Measurements from ENCODE around the gene ARHGAP20. TPM values are rescaled to one million over a fixed set of nuclear protein-coding genes. Genes with fewer than 3 reads are reported as not detected.
A peak's percentile ranks its signal among the peaks of the same experiment; 100 is the strongest.

Gene ARHGAP20, protein sequence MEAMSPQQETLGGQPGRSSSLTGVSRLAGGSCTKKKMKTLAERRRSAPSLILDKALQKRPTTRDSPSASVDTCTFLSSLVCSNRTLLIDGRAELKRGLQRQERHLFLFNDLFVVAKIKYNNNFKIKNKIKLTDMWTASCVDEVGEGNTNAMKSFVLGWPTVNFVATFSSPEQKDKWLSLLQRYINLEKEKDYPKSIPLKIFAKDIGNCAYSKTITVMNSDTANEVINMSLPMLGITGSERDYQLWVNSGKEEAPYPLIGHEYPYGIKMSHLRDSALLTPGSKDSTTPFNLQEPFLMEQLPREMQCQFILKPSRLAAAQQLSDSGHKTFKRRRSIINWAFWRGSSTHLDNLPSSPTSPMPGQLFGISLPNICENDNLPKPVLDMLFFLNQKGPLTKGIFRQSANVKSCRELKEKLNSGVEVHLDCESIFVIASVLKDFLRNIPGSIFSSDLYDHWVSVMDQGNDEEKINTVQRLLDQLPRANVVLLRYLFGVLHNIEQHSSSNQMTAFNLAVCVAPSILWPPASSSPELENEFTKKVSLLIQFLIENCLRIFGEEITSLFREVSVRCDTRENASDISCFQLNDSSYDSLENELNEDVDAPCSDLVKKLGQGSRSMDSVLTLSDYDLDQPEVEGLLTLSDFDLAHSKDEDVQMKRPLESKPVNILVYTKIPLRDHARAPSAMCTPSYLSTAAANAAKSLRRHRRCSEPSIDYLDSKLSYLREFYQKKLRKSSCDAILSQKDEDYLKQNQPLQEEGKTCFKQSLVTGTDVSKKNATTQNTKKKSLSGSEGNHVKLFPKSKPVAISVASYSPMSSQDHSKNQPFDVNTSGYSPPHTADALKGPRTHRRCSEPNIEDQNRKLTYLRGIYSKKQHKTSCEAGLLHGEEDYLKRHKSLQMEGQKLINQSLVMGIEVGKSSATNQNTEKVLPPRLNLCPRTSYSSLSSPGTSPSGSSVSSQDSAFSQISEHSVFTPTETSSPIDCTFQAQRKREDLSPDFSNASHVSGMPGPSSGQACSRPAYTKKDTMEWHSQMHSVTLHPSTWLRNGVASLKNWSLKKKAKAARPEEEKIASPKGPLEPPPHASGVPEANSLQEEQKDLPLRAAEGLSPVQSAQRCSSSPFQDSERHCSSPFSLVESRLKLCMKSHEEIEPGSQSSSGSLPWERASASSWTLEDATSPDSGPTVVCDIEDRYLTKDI
- total RNA-seq = 10 to 100 TPM in 1 of 5 donors, 1 to 10 TPM in 3, not detected in 1; 4.2 to 33.9 (median 6.4) TPM
- 1 to 10 TPM in 2 of 3 donors, under 1 TPM in 1; 0.80 to 1.4 (median 1.4) TPM for polyA plus RNA-seq
- long read RNA-seq, donor 1 = 0 reads
- long read RNA-seq, donor 2 = 0 reads
- long read RNA-seq, donor 3 = 0 reads
- long read RNA-seq, donor 4 = 0 reads
- long read RNA-seq, donor 5 = 0 reads
- long read RNA-seq, donor 6 = 0 reads
- long read RNA-seq, donor 7 = 0 reads
- long read RNA-seq, donor 8 = 0 reads
- long read RNA-seq, donor 9 = 0 reads
- long read RNA-seq, donor 10 = 0 reads

DNA sequence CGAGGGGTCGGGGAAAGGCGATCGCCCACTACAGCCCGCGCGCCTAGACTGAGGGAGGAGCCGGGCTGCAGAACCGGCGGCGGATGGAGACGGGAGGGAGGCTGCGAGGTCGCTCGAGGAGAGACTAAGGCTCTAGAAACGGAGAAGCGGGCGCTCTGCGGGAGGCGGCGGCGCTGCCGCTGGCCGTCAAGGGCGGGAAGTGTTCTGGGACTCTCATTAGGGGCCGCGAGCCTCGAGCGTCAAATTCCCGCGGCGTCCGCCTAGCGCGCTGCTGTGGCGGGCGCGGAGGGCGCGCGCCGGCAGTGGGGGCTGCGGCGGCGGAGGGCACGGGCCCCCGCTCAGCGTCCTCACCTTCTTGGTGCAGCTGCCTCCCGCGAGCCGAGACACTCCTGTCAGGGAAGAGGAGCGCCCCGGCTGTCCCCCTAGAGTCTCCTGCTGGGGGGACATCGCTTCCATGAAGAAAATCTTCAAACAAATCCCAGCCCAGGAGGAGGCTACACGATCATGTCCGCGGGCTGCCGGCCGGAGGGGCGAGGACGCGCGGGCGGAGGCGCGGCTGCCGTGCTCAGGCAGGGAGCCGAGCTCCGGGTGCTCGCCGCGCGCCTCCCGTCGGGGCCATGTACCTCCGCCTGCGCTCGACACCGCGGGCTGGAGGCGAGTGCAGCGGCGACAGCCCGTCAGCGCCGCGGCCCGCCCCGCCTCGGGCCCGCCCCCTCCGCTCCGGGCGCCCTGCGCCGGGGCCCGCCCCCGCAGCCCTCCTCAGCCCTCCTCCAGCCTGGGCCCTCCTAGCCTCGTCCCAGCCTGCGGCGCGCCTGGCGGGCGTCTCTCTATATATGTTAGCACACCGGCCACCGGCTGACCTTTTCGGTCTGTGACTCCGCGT is at the start of gene ARHGAP20:
Gene ARHGAP20, minus strand, starts transcription at position 662 of the 883 bp plus-strand sequence. Its CDS starts 206 bp downstream, at position 456.
- Histone ChIP-seq H3K27me3 (peaks cover 0 to 24% (median 0%) of the 10 kb centered on the region in 3 donors), H3K4me3 (peak within 1 kb of the TSS; percentile 73 to 82 (median 78)), H3K4me1 (peaks cover 0 to 47% (median 36%) of the 10 kb centered on the region in 4 donors), H3K9me3 (no peaks in the 10 kb centered on the region), H3K27ac (peak within 1 kb of the TSS; percentile 61 to 89 (median 79)), H3K36me3 (no peaks in the 10 kb centered on the region)
- WGBS, 5 donors = 0 to 3% (median 1%) methylated on average over 31 to 109 of the region's 109 CpGs
- DNase-seq = peak; percentile 76 to 91
- intact Hi-C loops (cut with DNase I; ENCODE audit: low total_unique reads) = no loop called here
- TF ChIP-seq, protein P1, sequence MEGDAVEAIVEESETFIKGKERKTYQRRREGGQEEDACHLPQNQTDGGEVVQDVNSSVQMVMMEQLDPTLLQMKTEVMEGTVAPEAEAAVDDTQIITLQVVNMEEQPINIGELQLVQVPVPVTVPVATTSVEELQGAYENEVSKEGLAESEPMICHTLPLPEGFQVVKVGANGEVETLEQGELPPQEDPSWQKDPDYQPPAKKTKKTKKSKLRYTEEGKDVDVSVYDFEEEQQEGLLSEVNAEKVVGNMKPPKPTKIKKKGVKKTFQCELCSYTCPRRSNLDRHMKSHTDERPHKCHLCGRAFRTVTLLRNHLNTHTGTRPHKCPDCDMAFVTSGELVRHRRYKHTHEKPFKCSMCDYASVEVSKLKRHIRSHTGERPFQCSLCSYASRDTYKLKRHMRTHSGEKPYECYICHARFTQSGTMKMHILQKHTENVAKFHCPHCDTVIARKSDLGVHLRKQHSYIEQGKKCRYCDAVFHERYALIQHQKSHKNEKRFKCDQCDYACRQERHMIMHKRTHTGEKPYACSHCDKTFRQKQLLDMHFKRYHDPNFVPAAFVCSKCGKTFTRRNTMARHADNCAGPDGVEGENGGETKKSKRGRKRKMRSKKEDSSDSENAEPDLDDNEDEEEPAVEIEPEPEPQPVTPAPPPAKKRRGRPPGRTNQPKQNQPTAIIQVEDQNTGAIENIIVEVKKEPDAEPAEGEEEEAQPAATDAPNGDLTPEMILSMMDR (IDR thresholded peaks at IDR 0.05) = no peak
- peak; percentile 7 to 55 (median 31) for TF ChIP-seq POLR2AphosphoS5 (IDR thresholded peaks at IDR 0.05)

DNA sequence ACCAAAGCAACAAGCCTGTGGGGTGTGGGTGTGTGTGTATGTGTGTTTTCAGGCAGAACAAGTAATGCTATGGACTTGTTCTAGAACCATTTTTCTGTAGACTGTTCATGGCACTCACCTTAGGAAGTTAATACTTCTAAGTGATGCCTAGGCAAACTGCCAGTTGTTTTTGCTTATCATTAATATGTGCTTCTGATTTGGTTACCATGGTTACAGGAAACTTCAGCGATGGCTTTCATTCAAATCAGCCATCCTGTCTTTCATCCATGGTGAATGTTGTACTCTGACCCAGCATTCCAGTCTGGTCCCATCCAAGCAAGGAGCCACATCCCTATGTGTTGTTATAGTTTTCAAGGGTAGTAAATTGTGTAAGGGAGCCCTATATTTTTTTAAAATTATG is 49.8 kb upstream of the ARHGAP20 start:
- H3K4me3 ChIP-seq = no peak overlapping the region
- DNase-seq = peak in 1 of 2 donors; percentile 35
- no peaks in the 10 kb centered on the region for H3K27me3 ChIP-seq
- H3K36me3 ChIP-seq = no peaks in the 10 kb centered on the region
- H3K27ac ChIP-seq = peak overlapping the region in 1 of 5 donors; percentile 27
- TF ChIP-seq, protein P1 (IDR thresholded peaks at IDR 0.05) = no peak
- no peak for TF ChIP-seq POLR2A (IDR thresholded peaks at IDR 0.05)
- TF ChIP-seq EP300 (IDR thresholded peaks at IDR 0.05) = no peak
- TF ChIP-seq POLR2AphosphoS5 (IDR thresholded peaks at IDR 0.05) = no peak
- H3K4me1 ChIP-seq = peaks cover 22 to 62% (median 48%) of the 10 kb centered on the region in 4 donors
- intact Hi-C loops (cut with DNase I; ENCODE audit: low total_unique reads) = no loop called here
- 15 to 48% (median 31%) methylated on average over 1 of the region's 1 CpG for WGBS, 5 donors
- no peaks in the 10 kb centered on the region for H3K9me3 ChIP-seq

DNA sequence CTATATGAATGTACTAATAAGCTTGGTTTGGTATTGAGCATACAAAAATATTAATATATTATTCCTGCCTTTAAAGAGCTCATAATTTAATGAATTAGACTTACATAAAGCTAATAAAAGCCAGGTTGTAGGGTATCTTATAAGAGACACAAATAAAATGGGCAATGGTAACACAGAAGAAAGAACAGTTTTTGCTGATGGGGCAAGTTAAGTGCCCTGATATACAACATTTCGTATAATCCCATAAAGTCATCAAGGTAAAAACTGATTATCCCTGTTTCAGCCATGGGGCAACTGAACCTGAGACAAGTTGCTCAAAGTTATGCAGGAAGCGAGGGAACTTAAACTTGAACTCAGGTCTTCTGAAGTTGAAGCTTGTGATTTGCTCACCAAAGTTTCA is 48.9 kb upstream of the ARHGAP20 start:
- Histone ChIP-seq H3K36me3 (no peaks in the 10 kb centered on the region), H3K27me3 (no peaks in the 10 kb centered on the region), H3K4me1 (peaks cover 22 to 62% (median 48%) of the 10 kb centered on the region in 4 donors), H3K27ac (no peak overlapping the region), H3K4me3 (no peak overlapping the region), H3K9me3 (no peaks in the 10 kb centered on the region)
- TF ChIP-seq POLR2A (IDR thresholded peaks at IDR 0.05) (no peak), EP300 (IDR thresholded peaks at IDR 0.05) (no peak), POLR2AphosphoS5 (IDR thresholded peaks at IDR 0.05) (no peak)
- TF ChIP-seq, protein P1 (IDR thresholded peaks at IDR 0.05) = no peak
- WGBS, 5 donors = 94 to 98% (median 96%) methylated on average over 2 of the region's 2 CpGs
- no peak for DNase-seq
- intact Hi-C loops (cut with DNase I; ENCODE audit: low total_unique reads) = no loop called here

Data from stomach (tissue), 19 donors.